Neutrophil (primary cell): ENCODE results near the gene FARSB.

ENCODE experiments used
- H3K27ac ChIP-seq: fragments of 200-600 bp; sonication (generic); 2 replicates; pipeline ENCODE4 v1.5.1; 2016; ENCODE audit warnings: mild to moderate bottlenecking, moderate library complexity
- H3K27me3 ChIP-seq: fragments of 200-600 bp; sonication (generic); 2 replicates; pipeline ENCODE4 v1.6.0; 2016; ENCODE audit warnings: mild to moderate bottlenecking
- H3K36me3 ChIP-seq: fragments of 200-600 bp; sonication (generic); 2 replicates; pipeline ENCODE4 v1.5.1; 2017
- H3K4me1 ChIP-seq, 2 experiments: fragments of 200-600 bp in 1 of 2; sonication (generic) in 1 of 2; 1 replicate in 1 of 2; 2 replicates in 1 of 2; pipeline versions ENCODE4 v1.5.1 to v1.6.1; 2013 to 2016; ENCODE audit warnings: low read depth in 1 of 2, low read length in 1 of 2, mild to moderate bottlenecking in 1 of 2, moderate library complexity in 1 of 2; ENCODE audit not compliant: control insufficient read depth in 1 of 2, insufficient read depth in 1 of 2
- H3K4me3 ChIP-seq, 2 experiments: fragments of 200-600 bp in 1 of 2; sonication (generic) in 1 of 2; 1 replicate in 1 of 2; 2 replicates in 1 of 2; pipeline ENCODE4 v1.5.1; 2013 to 2016; ENCODE audit warnings: low read depth in 1 of 2, low read length in 1 of 2, mild to moderate bottlenecking in 1 of 2, moderate library complexity in 1 of 2
- H3K9me3 ChIP-seq: fragments of 200-600 bp; sonication (generic); 2 replicates; pipeline ENCODE4 v1.5.1; 2016
- TF ChIP-seq, protein P1 (sequence below): fragments of 200-600 bp; sonication (generic); IDR thresholded peaks from 2 replicates; pipeline ENCODE4 v1.5.1; 2016; ENCODE audit warnings: antibody characterized with exemption

The FARSB gene

DNA sequence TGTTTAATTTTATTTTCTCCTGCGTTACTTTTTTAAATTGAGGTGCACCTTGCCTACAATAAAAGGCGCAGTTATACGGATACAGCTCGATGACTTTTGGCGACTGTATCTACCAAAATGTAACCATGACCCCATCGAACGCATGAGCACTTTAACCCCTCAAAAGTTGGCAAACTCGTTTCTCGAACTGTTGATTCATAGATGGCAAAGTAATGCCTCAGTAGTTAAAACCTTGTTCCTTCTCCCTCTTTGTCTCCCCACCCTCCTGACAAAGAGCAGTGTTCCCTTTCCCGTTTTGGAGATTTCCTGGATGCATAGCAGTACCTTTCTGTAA, 16.1 kb upstream of the FARSB start:
- Histone ChIP-seq H3K4me3 (peak overlapping the region; percentile 63 to 70), H3K27me3 (peaks cover 49% of the 10 kb centered on the region), H3K36me3 (no peaks in the 10 kb centered on the region), H3K9me3 (no peaks in the 10 kb centered on the region), H3K4me1 (peaks cover 51 to 55% of the 10 kb centered on the region in 2 experiments), H3K27ac (no peak overlapping the region)
- TF ChIP-seq, protein P1, sequence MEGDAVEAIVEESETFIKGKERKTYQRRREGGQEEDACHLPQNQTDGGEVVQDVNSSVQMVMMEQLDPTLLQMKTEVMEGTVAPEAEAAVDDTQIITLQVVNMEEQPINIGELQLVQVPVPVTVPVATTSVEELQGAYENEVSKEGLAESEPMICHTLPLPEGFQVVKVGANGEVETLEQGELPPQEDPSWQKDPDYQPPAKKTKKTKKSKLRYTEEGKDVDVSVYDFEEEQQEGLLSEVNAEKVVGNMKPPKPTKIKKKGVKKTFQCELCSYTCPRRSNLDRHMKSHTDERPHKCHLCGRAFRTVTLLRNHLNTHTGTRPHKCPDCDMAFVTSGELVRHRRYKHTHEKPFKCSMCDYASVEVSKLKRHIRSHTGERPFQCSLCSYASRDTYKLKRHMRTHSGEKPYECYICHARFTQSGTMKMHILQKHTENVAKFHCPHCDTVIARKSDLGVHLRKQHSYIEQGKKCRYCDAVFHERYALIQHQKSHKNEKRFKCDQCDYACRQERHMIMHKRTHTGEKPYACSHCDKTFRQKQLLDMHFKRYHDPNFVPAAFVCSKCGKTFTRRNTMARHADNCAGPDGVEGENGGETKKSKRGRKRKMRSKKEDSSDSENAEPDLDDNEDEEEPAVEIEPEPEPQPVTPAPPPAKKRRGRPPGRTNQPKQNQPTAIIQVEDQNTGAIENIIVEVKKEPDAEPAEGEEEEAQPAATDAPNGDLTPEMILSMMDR, result no peak

- Histone ChIP-seq H3K4me3 (peak within 1 kb of the TSS; percentile 63 to 70), H3K27me3 (peaks cover 43% of the 10 kb centered on the region), H3K36me3 (no peaks in the 10 kb centered on the region), H3K9me3 (no peaks in the 10 kb centered on the region), H3K4me1 (peaks cover 57 to 61% of the 10 kb centered on the region in 2 experiments), H3K27ac (no peak within 1 kb of the TSS)
- TF ChIP-seq, protein P1, result no peak
These were observed 15.6 kb upstream of the FARSB start, which contains the start of gene MOGAT1 for GRCh38 chr2:222671259-222672067. TSS of gene MOGAT1 (plus strand) at chr2:222671658. CDS start at chr2:222671786, 128 bp downstream.

- Histone ChIP-seq H3K4me1 (peaks cover 61 to 70% of the 10 kb centered on the region in 2 experiments), H3K4me3 (peak overlapping the region in 1 of 2 experiments; percentile 70), H3K27ac (no peak overlapping the region), H3K9me3 (no peaks in the 10 kb centered on the region), H3K27me3 (peaks cover 33% of the 10 kb centered on the region), H3K36me3 (no peaks in the 10 kb centered on the region)
- TF ChIP-seq, protein P1, result no peak
These were observed 14.5 kb upstream of the FARSB start for GRCh38 chr2:222670191-222671038.

DNA sequence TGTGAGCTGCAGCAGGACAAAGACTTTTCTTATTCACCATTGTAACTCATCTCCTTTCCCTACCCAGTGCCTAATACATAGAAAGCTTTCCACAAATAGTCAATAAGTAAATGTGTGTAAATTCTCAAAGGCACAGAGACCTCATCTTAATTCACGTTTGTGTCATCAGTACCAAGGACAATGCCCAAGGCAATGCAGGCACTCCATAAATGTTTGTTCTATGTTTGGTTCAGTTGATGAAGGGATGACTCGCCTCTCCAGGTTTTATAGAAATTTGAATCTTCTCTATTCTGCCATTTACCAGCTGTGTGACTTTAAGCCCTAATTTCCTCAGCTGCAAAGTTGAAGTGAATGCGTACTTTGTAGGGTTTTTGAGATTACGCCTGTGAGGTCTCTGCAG, 13.5 kb upstream of the FARSB start:
- H3K4me1 ChIP-seq, result peaks cover 69 to 79% of the 10 kb centered on the region in 2 experiments

GRCh38 chr2:222668494-222669154, 12.7 kb upstream of the FARSB start:
- Histone ChIP-seq H3K4me3 (peak overlapping the region in 1 of 2 experiments; percentile 12), H3K9me3 (no peaks in the 10 kb centered on the region), H3K4me1 (peaks cover 76 to 86% of the 10 kb centered on the region in 2 experiments), H3K27ac (peak overlapping the region; percentile 84), H3K27me3 (peaks cover 19% of the 10 kb centered on the region), H3K36me3 (no peaks in the 10 kb centered on the region)
- TF ChIP-seq, protein P1, result no peak

More for the DNA sequence above, 13.5 kb upstream of the FARSB start:
- TF ChIP-seq, protein P1, result no peak
- H3K4me3 ChIP-seq, result no peak overlapping the region
- H3K36me3 ChIP-seq, result no peaks in the 10 kb centered on the region
- H3K9me3 ChIP-seq, result no peaks in the 10 kb centered on the region
- peaks cover 27% of the 10 kb centered on the region for H3K27me3 ChIP-seq
- peak overlapping the region; percentile 84 for H3K27ac ChIP-seq
